ENCODE data around the gene TRA2A.

DNA sequence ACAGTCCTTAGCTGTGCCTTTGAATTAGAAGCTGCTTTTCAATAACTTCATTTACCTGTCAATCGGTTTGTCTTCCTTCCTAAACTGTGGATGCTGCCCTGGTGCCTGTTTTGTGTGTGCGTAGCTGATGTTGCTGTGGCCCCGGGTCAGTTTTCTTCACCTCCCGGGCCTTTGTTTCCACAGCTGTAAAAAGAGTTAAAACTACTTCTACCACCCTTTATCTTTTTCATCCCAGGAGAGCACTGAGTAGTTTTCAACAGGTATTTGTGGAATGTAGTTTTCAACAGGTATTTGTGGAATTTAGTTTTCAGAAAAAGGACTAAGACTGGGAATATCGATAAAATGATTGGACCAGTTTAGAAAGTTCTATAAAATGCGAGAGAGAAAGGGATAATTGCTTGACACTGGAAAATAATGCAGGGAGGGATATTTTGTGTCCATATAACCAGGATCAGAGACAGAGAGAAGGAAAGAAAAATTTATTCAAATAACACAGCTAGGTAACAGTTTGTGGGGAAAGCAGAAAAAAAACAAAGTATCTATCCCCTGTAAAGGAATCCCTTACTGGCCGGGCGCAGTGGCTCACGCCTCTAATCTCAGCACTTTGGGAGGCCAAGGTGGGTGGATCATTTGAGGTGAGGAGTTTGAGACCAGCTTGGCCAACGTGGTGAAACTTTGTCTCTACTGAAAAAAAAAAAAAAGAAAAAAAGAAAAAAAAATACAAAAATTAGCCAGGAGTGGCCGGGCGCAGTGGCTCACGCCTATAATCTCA is 45.6 kb downstream of the TRA2A start:
- TF ChIP-seq, protein P1, sequence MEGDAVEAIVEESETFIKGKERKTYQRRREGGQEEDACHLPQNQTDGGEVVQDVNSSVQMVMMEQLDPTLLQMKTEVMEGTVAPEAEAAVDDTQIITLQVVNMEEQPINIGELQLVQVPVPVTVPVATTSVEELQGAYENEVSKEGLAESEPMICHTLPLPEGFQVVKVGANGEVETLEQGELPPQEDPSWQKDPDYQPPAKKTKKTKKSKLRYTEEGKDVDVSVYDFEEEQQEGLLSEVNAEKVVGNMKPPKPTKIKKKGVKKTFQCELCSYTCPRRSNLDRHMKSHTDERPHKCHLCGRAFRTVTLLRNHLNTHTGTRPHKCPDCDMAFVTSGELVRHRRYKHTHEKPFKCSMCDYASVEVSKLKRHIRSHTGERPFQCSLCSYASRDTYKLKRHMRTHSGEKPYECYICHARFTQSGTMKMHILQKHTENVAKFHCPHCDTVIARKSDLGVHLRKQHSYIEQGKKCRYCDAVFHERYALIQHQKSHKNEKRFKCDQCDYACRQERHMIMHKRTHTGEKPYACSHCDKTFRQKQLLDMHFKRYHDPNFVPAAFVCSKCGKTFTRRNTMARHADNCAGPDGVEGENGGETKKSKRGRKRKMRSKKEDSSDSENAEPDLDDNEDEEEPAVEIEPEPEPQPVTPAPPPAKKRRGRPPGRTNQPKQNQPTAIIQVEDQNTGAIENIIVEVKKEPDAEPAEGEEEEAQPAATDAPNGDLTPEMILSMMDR (IDR thresholded peaks at IDR 0.05), result no peak
- no peak for TF ChIP-seq POLR2A (IDR thresholded peaks at IDR 0.05)

Data from heart left ventricle (tissue), 13 donors.